ENCODE data around the gene MTA1. TPM values are rescaled to one million over a fixed set of nuclear protein-coding genes. Genes with fewer than 3 reads are reported as not detected.

The MTA1 gene
- total RNA-seq, 4 donors from 2014 or later: 67.5 to 213 (median 95.3) TPM

DNA sequence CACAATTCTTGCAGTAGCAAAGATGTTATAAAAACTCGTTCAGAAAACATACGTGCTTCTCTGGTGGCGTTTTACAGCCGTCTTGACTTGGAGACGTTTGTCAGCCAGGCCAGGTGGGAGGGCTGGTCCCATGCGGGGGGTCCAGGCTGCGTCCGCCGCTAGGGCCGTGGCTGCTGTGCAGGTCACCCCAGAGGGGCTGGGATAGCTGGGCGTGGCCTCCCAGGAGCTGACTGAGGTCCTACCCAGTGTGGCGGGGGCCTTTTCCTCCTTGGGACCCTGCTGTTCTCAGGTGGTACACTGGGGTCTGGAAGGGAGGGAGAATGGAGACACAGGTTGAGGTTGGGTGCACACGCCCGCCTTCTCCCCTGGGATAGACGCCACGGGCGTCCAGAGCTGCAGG is 25.2 kb downstream of the MTA1 start:
- H3K4me3 ChIP-seq: no peak overlapping the region
- no peaks in the 10 kb centered on the region for H3K27me3 ChIP-seq
- TF ChIP-seq EP300 (IDR thresholded peaks at IDR 0.05) (no peak), CTCF (IDR thresholded peaks at IDR 0.05) (no peak), POLR2A (IDR thresholded peaks at IDR 0.05) (no peak)
- peaks cover 0 to 57% (median 0%) of the 10 kb centered on the region in 3 donors for H3K36me3 ChIP-seq
- no peak overlapping the region for H3K27ac ChIP-seq
- DNase-seq (ENCODE audit: low spot score in 2 of 2): no peak
- H3K4me1 ChIP-seq: peaks cover 0 to 17% (median 5%) of the 10 kb centered on the region in 4 donors
- WGBS, 2 donors: 82 to 86% methylated on average over 17 of the region's 17 CpGs
- no peaks in the 10 kb centered on the region for H3K9me3 ChIP-seq

- H3K4me3 ChIP-seq: no peak overlapping the region
- 81 to 85% methylated on average over 15 to 21 of the region's 24 CpGs for WGBS, 2 donors
- H3K4me1 ChIP-seq: peaks cover 0 to 17% (median 5%) of the 10 kb centered on the region in 4 donors
- TF ChIP-seq POLR2A (IDR thresholded peaks at IDR 0.05): no peak
- TF ChIP-seq CTCF (IDR thresholded peaks at IDR 0.05): no peak
- peaks cover 0 to 57% (median 0%) of the 10 kb centered on the region in 3 donors for H3K36me3 ChIP-seq
- H3K9me3 ChIP-seq: no peaks in the 10 kb centered on the region
- H3K27me3 ChIP-seq: no peaks in the 10 kb centered on the region
- H3K27ac ChIP-seq: no peak overlapping the region
- no peak for DNase-seq (ENCODE audit: low spot score in 2 of 2)
Observed at GRCh38 chr14:105445290-105445689, 25.7 kb downstream of the MTA1 start.

GRCh38 chr14:105445901-105446845 is 26.5 kb downstream of the MTA1 start:
- Histone ChIP-seq H3K27ac (no peak overlapping the region), H3K9me3 (no peaks in the 10 kb centered on the region), H3K36me3 (peaks cover 0 to 57% (median 0%) of the 10 kb centered on the region in 3 donors), H3K27me3 (no peaks in the 10 kb centered on the region), H3K4me3 (no peak overlapping the region), H3K4me1 (peaks cover 0 to 17% (median 5%) of the 10 kb centered on the region in 4 donors)
- TF ChIP-seq POLR2A (IDR thresholded peaks at IDR 0.05) (no peak), CTCF (IDR thresholded peaks at IDR 0.05) (no peak), EP300 (IDR thresholded peaks at IDR 0.05) (no peak)
- no peak for DNase-seq (ENCODE audit: low spot score in 2 of 2)
- WGBS, 2 donors: 87 to 88% methylated on average over 10 to 24 of the region's 26 CpGs

DNA sequence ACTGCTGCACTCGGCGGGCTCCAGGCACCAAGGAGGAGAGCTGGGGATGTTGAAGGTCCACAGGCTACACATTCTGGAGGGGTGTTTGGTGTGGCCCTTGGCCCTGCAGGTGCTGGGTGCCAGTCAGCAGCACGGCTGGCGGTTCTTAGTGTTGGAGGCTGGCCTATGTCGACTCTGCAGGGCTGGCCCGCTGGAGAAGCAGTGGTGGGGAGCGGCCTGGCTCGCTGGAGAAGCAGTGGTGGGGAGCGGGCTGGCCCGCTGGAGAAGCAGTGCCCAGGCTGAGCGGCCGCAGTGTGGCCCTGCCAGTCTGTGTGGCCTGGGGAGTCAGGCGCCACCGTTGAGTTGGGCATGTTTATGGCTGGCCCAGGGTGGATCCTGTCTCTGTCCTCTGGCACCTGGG is 27.3 kb downstream of the MTA1 start:
- Histone ChIP-seq H3K36me3 (peaks cover 0 to 61% (median 0%) of the 10 kb centered on the region in 3 donors), H3K27ac (no peak overlapping the region), H3K4me1 (peaks cover 0 to 17% (median 5%) of the 10 kb centered on the region in 4 donors), H3K4me3 (no peak overlapping the region), H3K27me3 (no peaks in the 10 kb centered on the region), H3K9me3 (no peaks in the 10 kb centered on the region)
- no peak for DNase-seq (ENCODE audit: low spot score in 2 of 2)
- WGBS, 2 donors: 74% methylated on average over 12 of the region's 14 CpGs
- TF ChIP-seq CTCF (IDR thresholded peaks at IDR 0.05) (no peak), POLR2A (IDR thresholded peaks at IDR 0.05) (no peak), EP300 (IDR thresholded peaks at IDR 0.05) (no peak)
